ENCODE measurements around the gene MAP2K2.

Gene MAP2K2

DNA sequence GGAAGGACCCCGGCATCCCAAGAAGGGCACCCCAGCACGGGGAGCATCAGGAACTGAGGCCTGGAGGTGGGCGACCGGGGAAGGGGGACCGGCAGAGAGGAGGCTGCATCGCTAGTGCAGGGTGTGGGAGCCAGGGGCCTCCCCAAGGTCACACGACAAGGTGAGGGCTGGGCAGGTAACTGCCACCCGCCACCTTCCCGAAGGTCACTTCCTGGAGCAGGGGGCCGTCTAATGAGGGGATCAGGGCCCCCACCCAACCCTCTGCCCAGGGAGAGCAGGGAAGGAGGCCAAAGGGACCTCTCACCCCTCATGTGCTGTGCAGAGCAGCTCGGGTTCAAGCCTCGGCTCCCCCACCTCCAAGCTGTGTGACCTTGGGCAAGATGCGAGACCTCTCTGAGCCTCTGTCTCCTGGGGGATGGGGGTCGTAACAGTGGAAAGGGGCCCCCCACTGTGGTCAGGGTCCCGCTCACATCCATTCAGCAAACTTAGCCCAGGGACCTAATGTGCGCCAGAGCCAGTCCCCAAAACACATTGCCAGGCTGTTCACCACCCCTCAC lies 63.2 kb downstream of the MAP2K2 start:
- TF ChIP-seq, protein P1, sequence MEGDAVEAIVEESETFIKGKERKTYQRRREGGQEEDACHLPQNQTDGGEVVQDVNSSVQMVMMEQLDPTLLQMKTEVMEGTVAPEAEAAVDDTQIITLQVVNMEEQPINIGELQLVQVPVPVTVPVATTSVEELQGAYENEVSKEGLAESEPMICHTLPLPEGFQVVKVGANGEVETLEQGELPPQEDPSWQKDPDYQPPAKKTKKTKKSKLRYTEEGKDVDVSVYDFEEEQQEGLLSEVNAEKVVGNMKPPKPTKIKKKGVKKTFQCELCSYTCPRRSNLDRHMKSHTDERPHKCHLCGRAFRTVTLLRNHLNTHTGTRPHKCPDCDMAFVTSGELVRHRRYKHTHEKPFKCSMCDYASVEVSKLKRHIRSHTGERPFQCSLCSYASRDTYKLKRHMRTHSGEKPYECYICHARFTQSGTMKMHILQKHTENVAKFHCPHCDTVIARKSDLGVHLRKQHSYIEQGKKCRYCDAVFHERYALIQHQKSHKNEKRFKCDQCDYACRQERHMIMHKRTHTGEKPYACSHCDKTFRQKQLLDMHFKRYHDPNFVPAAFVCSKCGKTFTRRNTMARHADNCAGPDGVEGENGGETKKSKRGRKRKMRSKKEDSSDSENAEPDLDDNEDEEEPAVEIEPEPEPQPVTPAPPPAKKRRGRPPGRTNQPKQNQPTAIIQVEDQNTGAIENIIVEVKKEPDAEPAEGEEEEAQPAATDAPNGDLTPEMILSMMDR (IDR thresholded peaks at IDR 0.05; ENCODE audit: low read depth, low read length), result no peak
- H3K4me3 ChIP-seq (ENCODE audit: low read depth, low read length), result no peak overlapping the region

DNA sequence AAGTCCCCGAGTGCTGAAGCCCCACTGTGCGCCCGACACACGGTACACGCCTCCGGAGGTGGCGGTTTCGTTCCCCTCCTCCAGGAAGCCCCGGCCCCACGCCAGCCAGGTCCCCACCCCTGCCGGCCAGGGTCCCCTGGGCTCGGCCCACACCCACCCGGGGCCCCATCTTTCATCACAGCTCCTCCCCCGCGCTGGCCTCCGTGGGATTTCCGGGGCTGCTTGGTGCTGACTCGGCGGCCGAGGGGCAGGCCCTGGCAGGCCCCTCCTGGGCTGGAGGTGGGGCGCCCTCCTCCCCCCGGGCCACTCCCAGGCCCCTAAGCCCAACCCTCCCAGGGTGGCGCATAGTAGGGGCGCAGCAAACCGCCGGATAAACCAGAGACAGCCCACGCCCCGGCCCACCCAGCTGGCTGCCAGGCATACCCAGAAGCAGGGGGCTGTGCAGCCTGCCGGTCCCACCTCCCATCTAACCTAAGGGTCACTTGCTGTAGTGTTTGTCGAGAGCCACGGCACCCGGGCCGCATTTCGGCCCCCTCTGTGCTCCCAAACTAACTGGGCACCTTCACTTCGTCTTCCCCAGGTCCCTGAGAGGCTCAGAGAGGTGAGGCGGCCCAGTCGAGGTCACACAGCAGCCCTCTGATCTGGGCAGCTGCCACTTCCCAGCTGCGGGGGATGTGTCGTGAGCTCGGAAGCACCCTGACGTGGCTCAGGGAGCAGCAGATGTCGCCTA lies 63.9 kb downstream of the MAP2K2 start:
- no peak overlapping the region for H3K4me3 ChIP-seq (ENCODE audit: low read depth, low read length)
- TF ChIP-seq, protein P1 (IDR thresholded peaks at IDR 0.05; ENCODE audit: low read depth, low read length), result no peak

DNA sequence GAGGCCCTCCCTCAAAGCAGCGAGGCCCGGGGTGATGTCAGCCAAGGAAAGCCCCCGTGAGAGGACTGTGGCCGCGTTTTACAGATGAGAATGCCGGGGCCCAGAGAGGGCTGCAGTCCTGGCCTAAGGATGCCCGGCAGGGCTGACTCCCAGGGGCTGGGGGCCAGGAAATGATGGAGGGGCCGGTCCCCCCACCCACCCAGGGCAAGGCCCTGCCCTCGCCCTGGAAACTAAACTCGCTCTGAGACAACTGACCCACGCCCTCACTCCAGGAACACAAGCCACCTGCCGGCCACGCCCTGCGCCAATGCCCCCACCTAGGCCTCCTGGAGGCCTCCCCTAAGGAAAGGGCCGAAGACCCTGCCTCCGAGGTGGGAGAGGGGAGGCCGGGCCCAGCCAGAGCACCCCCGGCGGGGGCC lies 64.5 kb downstream of the MAP2K2 start:
- H3K4me3 ChIP-seq (ENCODE audit: low read depth, low read length), result no peak overlapping the region
- TF ChIP-seq, protein P1 (IDR thresholded peaks at IDR 0.05; ENCODE audit: low read depth, low read length), result no peak

DNA sequence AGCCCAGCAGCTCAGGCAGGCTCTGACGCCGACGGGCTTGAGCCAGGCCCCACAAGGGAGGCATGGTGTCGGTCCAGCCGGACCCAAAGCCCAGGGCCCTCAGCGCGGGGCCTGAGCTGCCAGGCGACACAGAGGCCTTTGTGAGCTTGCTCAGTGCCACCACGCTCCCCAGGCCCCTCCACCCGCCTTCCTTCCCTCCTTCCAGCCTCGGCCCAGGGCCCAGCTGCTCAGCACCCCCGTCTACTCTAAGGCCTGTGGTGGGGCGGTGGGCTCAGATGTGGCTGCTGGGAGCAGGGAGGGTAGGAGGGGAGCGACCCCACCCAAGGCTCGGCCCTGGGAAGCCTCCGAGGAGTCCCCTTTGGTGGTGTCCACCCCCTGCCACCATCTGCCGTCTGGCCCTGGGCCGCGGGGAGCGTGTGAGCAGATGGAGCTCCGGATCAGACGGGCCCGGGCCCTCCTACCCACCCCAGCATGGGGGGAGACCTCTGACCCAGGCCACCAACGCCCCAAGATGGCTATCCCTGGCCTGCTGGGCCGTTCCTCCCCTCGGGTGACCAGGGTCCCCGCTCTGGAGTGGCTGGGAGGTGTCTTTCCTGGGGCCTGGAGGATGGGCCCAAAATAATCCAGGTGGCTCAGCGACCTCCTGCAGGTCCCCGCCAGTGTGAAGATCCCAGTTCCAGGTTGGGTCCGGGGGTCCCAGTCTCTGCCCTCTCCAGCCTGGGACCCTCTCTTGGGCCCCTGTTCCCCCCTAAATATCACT lies 65.0 kb downstream of the MAP2K2 start:
- no peak overlapping the region for H3K4me3 ChIP-seq (ENCODE audit: low read depth, low read length)
- TF ChIP-seq, protein P1 (IDR thresholded peaks at IDR 0.05; ENCODE audit: low read depth, low read length), result no peak

DNA sequence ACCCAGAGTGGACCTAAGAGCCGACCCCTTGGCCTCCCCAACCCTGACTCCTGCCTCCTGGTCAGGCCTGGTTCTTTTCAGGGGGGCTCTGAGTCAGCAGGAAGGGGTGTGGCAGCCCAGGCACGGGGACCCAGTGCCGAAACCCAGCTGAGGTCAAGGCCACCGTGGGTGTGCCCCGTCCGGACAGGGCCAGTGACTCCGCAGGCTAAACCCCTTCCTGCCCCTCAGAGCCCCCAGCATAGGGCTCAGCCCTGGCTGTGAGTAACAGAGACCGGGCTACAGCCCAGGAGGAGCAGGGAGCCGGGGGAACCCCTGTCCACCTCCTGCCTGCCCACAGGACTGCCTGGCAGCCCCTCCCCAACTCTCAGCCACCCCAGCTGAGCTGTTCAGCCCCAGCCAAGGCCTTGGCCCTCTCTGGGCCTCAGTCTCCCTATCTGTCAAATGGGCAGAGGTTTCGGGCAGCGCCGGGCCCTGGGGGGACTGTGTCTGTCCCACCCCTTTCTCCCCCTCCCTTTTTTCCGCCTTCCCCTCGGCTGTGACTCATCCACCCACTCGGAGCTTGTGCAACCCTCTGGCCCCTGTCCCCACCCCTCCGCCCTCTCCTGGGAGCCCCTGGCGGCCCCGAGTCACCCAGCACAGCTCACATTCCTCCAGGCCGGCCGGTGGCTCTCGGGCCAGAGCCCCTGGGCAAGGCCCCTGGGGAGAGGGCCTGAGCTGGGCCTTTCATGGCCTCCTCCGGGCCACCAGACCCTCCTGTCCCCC lies 65.8 kb downstream of the MAP2K2 start:
- no peak overlapping the region for H3K4me3 ChIP-seq (ENCODE audit: low read depth, low read length)
- TF ChIP-seq, protein P1 (IDR thresholded peaks at IDR 0.05; ENCODE audit: low read depth, low read length), result no peak

DNA sequence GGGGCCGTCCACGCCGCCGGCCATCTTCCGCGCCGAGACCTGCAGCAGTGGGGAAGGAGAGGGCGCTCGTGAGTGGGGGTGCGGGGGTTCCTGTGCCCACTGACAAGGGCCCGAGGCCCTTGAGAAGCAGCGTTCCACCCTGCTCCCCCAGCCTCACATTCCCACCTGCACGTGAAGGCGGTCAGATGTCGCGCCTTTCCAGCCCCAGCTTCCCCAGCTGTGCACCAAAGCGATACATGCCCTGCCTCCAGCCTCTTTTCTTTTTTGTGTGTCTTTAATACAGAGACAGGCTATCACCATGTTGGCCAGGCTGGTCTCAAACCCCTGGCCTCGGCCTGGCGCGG lies 68.7 kb downstream of the MAP2K2 start:
- TF ChIP-seq, protein P1 (IDR thresholded peaks at IDR 0.05; ENCODE audit: low read depth, low read length), result no peak
- no peak overlapping the region for H3K4me3 ChIP-seq (ENCODE audit: low read depth, low read length)

All from WI38 (cell line).